Measurements from ENCODE around the gene AIFM1. TPM values are rescaled to one million over a fixed set of nuclear protein-coding genes. Genes with fewer than 3 reads are reported as not detected.

The AIFM1 gene
- total RNA-seq, 1 donor from 2014 or later, result 48.5 TPM

- no peak overlapping the region for H3K4me3 Mint-ChIP-seq
- H3K9me3 Mint-ChIP-seq, result no peaks in the 10 kb centered on the region
- DNase-seq (ENCODE audit: extremely low spot score, unreplicated experiment), result no peak
- TF ChIP-seq CTCF (conservative IDR thresholded peaks at IDR 0.05), result no peak
- no peak overlapping the region for H3K27ac Mint-ChIP-seq
- H3K36me3 Mint-ChIP-seq, result peaks cover 4% of the 10 kb centered on the region
- peaks cover 4% of the 10 kb centered on the region for H3K4me1 Mint-ChIP-seq (ENCODE audit: unreplicated experiment)
- no peaks in the 10 kb centered on the region for H3K27me3 Mint-ChIP-seq
Observed at GRCh38 chrX:130085551-130086446, 79.8 kb downstream of the AIFM1 start.

- peaks cover 7% of the 10 kb centered on the region for H3K4me1 Mint-ChIP-seq (ENCODE audit: unreplicated experiment)
- no peak for TF ChIP-seq CTCF (conservative IDR thresholded peaks at IDR 0.05)
- H3K4me3 Mint-ChIP-seq, result no peak overlapping the region
- no peaks in the 10 kb centered on the region for H3K27me3 Mint-ChIP-seq
- no peak overlapping the region for H3K27ac Mint-ChIP-seq
- H3K9me3 Mint-ChIP-seq, result no peaks in the 10 kb centered on the region
- DNase-seq (ENCODE audit: extremely low spot score, unreplicated experiment), result no peak
- H3K36me3 Mint-ChIP-seq, result peaks cover 4% of the 10 kb centered on the region
Observed at GRCh38 chrX:130084631-130085237, 80.9 kb downstream of the AIFM1 start.

GRCh38 chrX:130083656-130084382 is 81.8 kb downstream of the AIFM1 start:
- no peak overlapping the region for H3K27ac Mint-ChIP-seq
- peaks cover 4% of the 10 kb centered on the region for H3K36me3 Mint-ChIP-seq
- peaks cover 9% of the 10 kb centered on the region for H3K4me1 Mint-ChIP-seq (ENCODE audit: unreplicated experiment)
- H3K27me3 Mint-ChIP-seq, result no peaks in the 10 kb centered on the region
- H3K4me3 Mint-ChIP-seq, result no peak overlapping the region
- TF ChIP-seq CTCF (conservative IDR thresholded peaks at IDR 0.05), result no peak
- H3K9me3 Mint-ChIP-seq, result no peaks in the 10 kb centered on the region
- no peak for DNase-seq (ENCODE audit: extremely low spot score, unreplicated experiment)

GRCh38 chrX:130083107-130083490 is 82.5 kb downstream of the AIFM1 start:
- no peak overlapping the region for H3K27ac Mint-ChIP-seq
- DNase-seq (ENCODE audit: extremely low spot score, unreplicated experiment), result no peak

More at GRCh38 chrX:130083107-130083490, 82.5 kb downstream of the AIFM1 start:
- Mint-ChIP-seq H3K4me1 (ENCODE audit: unreplicated experiment) (peaks cover 9% of the 10 kb centered on the region), H3K27me3 (no peaks in the 10 kb centered on the region), H3K4me3 (no peak overlapping the region), H3K9me3 (no peaks in the 10 kb centered on the region), H3K36me3 (peaks cover 4% of the 10 kb centered on the region)
- TF ChIP-seq CTCF (conservative IDR thresholded peaks at IDR 0.05), result no peak
